ELF-1 (cell line): ENCODE measurements around the gene PARD6A.
"Not testable (repeated sequence)": the region's sequence is repeated elsewhere in the genome, so short reads cannot be mapped to it uniquely, and the experiment has no call there.

Experiments
- DNase-seq: peaks from one replicate; pipeline ENCODE4 v3.0.0-alpha.2; 2016; ENCODE audit warnings: low read depth, low spot score

PARD6A gene

DNA sequence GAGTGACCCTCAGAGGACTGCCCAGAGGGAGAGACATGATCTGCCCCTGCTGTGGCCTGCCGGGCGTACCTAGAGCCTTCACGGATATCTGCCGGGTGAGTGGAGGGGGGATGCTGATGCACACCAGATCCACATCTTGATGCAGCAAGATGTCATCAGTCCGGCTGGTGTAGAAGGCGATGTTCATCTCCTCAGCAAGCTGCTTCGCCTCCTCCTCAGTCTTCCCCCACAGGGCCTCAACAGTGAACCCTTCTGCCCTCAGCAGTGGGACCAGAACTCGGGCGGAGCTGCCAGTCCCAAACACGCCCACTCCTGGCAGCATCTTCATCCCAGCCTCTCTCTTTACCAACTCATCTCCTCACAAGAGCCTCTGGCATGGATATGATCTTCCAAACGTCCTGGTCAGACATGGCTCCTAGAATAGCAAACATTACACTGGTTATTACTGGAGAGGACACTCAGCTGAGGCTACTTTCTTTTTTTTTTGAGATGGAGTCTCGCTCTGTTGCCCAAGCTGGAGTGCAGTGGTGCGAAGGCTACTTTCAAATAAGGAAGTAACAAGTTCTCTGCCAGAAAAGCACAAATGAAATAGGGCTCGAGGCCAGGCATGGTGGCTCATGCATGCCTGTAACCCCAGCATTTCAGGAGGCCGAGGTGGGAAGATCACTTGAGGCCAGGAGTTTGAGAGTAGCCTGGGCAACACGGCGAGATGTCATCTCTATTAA is 24.8 kb downstream of the PARD6A start:
- DNase-seq, result no peak

DNA sequence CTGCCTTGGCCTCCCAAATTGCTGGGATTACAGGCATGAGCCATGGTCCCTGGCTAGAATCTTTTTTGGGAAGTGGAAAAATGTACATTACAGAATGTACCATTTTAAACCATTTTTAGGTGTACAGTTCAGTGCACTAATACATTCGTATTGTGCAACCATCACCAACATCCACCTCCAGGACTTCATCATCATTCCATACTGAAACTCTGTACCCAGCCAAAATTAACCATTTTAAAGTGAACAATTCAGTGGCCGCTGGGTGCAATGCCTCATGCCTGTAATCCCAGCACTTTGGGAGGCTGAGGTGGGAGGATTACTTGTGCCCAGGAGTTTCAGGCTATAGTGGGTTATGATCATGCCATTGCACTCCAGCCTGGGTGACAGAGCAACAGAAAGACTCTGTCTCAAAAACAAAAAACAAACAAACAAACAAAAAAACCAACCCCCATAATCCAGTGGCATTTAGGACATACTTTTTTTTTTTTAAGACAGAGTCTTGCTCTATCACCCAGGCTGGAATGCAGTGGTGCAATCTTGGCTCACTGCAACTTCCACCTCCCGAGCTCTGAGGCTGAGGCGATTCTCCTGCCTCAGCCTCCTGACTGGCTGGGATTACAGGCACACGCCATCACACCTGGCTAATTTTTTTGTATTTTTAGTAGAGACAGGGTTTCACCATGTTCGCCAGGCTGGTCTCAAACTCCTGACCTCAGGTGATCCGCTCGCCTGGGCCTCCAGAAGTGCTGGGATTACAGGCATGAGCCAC is 32.9 kb downstream of the PARD6A start:
- not testable (repeated sequence) for DNase-seq

DNA sequence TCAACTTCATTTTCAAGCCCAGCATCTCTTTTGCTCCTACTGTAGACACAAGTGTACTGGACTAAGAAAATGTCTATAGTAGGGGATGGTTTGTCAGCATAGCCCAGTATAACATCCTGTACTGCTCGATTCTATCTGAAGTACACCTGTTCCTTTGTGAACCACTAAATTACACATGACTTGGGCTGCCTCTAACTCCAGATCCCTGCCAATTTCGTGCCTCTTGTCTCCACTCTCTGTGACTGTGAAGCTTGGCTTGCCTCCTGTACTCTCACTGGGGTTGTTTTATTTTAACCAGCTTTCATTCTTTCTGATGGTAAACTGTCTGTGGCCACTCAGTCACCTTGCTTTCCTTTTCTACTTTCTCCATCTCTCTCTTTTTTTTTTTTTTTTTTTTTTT is 33.9 kb downstream of the PARD6A start:
- no peak for DNase-seq

DNA sequence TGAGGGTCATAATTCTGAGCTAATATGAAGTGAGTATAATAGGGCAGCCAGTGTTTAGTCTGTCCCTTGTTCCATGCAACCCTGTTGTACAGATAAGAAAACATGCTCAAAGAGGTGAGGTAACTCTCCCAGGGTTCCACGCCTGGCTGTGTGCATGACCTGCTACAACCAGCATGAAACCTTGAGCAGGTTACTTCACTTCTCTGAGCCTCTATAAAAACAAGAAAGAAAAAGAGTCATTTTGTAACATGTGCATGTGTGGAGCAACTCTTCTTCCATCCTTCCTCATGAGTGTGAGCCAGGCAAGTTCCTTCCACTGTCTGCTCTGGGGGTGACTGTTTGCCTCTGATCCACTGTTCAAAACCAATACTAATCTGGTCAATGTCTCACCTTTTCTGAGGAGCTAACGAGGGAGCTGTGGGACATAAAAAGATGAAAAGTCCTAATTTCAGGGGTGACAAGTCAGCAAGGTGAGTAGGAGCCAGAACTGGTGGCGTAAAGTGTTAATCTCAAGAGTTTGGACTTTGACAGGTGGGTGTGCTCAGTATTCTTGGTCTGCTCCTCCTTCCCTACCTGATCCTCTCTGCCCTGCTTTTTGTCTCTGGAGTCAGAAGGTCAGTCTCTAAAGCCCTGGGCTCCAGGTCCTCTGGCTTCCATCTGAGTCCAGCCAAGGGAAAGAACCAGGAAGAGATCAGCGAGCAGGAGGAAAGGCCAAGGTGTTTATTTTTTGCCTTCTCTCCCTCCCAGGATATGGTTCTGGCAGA is 36.8 kb downstream of the PARD6A start:
- DNase-seq, result no peak

DNA sequence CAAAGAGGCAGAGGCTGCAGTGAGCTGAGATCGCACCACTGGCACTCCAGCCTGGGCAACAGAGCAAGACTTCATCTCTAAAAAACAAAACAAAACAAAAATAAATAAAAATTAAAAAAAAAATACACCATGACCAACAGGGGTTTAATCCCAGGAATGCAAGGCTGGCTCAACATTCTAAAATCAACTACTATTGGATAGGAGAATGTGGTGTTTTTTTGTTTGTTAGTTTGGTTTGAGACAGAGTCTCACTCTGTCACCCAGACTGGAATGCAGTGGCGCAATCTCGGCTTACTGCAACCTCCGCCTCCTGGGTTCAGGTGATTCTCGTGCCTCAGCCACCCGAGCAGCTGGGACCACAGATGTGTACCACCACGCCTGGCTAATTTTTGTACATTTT is 38.5 kb downstream of the PARD6A start:
- no peak for DNase-seq

DNA sequence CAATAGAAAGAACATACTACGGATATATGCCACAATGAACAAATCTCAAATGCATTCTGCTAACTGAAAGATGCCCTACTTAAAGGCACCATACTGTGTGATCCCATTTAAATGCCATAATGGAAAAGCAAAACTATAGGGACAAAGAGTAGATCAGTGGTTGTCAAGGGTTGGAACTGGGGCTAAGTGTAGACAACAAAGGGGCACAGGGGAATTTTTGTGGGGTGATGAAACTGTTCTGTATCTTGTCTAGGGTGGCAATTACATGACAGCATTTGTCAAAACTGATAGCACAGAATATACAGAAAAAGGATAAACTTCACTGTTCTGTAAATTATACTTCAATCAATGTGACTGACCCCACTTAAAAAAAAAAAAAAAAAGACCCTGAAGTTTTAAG is 40.7 kb downstream of the PARD6A start:
- DNase-seq, result no peak

DNA sequence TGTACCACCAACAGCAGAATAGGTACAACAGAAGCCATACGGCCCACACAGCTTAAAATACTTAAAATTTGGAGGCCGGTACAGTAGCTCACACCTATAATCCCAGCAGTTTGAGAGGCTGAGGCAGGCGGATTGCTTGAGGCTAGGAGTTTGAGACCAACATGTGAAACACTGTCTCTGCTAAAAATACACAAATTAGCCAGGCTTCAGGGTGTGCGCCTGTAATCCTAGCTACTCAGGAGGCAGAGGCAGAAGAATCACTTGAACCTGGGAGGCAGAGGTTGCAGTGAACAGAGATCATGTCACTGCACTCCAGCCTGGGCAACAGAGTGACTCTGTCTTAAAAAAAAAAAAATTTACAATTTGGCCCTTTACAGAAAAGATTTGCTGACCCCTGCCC is 41.4 kb downstream of the PARD6A start:
- peak; percentile 6 for DNase-seq

DNA sequence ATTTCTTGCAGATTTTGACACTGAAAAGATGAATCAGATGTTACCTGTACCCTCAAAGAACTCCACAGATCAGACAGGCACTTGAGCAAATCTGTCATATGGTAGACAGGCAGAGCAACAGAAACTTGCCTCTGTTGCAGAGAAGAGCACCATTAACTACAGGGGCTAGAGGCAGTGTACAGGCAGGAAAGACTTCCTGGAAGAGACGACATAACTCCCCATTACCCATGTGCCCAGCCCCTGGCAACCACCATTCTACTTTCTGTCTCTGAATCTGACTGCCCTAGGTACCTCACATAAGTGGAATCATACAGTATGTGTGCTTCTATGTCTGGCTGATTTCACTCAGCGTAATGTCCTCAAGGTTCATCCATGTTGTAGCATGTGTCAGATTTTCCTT is 42.9 kb downstream of the PARD6A start:
- DNase-seq, result no peak

DNA sequence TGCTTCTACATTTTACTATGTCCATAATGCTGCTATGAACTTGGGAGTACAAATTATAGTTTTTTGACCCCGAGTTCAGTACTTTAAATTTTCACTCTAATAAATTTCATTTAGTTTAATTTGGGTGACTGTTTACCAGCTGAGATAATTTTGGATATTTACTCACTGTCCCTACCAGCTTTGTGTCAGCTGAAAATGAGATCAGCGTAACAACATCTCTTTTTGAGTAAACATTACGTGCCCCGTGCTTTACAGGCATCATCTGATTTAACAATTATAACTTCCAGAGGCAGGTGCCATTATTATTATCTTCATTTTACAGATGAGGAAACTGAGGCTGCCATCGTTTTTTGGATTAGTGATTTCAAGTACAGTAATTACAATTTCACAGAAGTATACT is 43.4 kb downstream of the PARD6A start:
- DNase-seq, result no peak

DNA sequence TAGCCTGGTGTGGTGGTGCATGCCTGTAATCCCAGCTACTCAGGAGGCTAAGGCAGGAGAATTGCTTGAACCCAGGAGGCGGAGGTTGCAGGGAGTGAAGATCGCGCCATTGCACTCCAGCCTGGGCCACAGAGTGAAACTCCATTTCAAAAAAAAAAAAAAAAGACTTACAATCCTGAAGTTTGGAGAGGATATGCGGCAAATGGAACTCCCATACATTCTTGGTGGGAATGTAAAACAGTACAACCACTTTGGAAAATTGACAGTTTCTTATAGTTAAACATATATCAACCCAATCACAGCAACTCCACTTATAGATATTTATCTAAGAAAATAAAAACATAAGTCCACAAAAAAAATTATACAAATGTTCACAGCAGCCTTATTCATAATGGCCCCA is 46.5 kb downstream of the PARD6A start:
- no peak for DNase-seq

DNA sequence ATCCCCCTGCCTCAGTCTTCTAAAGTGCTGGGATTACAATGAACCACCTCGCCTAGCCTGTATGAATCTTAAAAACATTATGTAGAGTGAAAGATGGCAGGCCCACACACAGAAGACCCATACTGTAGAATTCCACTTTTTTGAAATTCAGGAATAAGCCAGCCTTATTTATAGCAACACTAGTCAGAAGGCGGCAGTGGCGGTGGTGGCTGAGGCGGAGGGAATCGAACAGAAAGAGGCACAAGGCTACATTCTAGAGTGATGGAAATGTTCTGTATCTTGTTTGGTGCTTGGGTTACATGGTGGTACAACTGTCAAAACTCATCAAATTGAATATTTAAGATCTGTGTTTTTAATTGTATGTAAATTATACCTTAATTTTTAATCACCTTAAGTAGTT is 47.0 kb downstream of the PARD6A start:
- no peak for DNase-seq

DNA sequence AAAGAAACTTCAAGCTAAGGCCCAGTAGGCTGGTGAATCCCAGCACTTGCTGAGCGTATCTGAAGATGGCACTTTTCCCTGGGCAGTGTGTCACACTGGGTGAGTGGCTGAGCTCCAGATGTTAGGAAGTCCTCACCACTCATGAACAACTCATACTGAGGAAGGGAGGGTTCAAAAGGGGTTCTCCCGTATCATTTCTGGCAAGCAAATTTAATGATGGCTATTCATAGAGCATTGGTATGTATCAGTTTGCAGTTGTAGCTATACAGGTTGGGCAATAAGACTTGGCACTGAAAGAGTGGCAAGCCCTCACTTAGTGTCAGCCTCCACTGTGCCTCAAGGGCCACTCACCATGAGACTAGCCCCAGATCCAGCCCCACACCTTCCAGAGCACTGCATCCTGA is 47.6 kb downstream of the PARD6A start:
- no peak for DNase-seq

DNA sequence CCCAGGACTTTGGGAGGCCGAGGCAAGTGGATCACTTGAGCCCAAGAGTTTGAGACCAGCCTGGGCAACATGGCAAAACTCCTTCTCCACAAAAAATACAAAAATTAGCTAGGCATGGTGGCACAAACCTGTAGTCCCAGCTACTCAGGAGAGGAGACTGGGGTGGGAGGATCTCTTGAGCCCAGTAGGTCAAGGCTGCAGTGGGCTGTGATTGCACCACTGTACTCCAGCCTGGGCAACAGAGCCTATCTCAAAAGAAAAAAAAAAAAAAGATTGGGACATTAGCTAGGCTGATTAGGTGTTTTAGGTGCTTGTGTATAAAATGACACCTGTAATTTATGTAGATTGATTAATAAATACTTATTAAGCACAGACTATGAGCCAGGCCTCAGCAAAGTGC is 48.3 kb downstream of the PARD6A start:
- no peak for DNase-seq

DNA sequence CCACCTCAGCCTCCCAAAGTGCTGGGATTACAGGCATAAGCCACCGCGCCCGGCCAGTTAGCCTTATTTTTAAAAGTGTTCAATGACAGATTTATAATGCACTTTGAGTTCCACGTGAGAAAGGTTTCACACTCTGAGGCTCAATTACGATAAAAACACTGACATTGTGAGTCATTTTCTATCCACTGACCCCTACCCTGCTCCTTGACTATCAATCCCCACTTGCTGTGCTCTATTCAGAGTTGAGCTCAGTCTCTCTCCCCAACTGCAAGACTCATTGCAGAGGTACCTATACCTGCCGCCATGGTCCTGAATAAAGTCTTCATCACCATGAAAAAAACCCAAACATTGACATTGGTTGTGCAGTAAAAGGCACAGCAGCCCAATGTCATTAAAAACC is 49.8 kb downstream of the PARD6A start:
- DNase-seq, result no peak
